Loucy (cell line): ENCODE data around the gene SYNDIG1.

Source experiments
- CTCF ChIP-seq: fragments of 200-600 bp; sonication (generic); conservative IDR thresholded peaks from 2 replicates; pipeline ENCODE4 v1.5.1; 2014; ENCODE audit warnings: mild to moderate bottlenecking, antibody characterized with exemption, low read length
- EZH2phosphoT487 ChIP-seq: fragments of 200-600 bp; IDR thresholded peaks from 2 replicates; pipeline ENCODE4 v1.6.1; 2018; ENCODE audit warnings: antibody characterized with exemption, mild to moderate bottlenecking, moderate library complexity, borderline replicate concordance

- TF ChIP-seq CTCF (no peak), EZH2phosphoT487 (no peak)
Measured at GRCh38 chr20:24690408-24690807, 221.0 kb downstream of the SYNDIG1 start.
